ENCODE data around the gene KRTAP5-4. TPM values are rescaled to one million over a fixed set of nuclear protein-coding genes. Genes with fewer than 3 reads are reported as not detected.

Gene KRTAP5-4
- total RNA-seq, 1 donor from 2014 or later, result not detected

DNA sequence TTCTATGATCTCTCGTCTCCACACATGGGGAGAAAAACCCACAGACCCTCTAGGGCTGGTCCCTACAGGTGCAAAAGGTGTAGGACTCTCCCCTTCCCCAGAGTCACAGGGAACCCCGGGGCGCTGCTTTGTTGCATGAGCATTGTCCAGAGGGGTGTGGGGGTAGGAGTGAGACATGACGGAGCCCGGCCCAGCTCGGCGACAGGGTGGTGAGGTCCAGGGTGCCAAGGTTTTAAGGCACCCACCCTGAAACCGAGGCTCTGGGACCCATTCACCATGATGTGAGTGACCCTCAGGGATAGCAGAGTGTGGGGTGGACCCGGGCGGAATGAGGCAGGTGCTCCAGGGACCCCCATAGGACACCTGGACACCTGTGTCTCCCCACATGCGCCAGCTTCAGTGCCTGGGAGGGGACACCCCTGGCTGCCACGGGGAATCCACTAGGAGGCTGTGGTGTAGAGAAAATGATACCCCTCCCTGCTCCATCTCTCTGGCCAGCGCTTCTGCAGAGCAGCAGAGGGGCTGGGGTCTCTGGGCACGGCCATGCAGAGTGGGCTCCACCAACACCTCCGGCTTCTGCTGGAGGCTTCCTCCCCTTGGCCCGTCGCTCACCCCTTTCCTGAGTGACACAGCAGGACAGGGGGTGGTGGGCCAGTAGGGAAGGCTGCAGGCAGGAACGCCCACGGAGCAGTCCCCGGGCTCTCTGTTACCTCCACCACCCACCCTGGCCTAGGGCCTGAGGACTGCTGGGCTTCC lies 22.8 kb upstream of the KRTAP5-4 start:
- Histone ChIP-seq H3K36me3 (no peaks in the 10 kb centered on the region), H3K27ac (no peak overlapping the region), H3K27me3 (no peaks in the 10 kb centered on the region), H3K9me3 (no peaks in the 10 kb centered on the region), H3K4me3 (no peak overlapping the region), H3K4me1 (no peaks in the 10 kb centered on the region)
- TF ChIP-seq POLR2A (IDR thresholded peaks at IDR 0.05) (no peak), POLR2AphosphoS5 (IDR thresholded peaks at IDR 0.05; ENCODE audit: insufficient read depth in 1 of 2, low read depth in 1 of 2) (no peak)
- TF ChIP-seq, protein P1, sequence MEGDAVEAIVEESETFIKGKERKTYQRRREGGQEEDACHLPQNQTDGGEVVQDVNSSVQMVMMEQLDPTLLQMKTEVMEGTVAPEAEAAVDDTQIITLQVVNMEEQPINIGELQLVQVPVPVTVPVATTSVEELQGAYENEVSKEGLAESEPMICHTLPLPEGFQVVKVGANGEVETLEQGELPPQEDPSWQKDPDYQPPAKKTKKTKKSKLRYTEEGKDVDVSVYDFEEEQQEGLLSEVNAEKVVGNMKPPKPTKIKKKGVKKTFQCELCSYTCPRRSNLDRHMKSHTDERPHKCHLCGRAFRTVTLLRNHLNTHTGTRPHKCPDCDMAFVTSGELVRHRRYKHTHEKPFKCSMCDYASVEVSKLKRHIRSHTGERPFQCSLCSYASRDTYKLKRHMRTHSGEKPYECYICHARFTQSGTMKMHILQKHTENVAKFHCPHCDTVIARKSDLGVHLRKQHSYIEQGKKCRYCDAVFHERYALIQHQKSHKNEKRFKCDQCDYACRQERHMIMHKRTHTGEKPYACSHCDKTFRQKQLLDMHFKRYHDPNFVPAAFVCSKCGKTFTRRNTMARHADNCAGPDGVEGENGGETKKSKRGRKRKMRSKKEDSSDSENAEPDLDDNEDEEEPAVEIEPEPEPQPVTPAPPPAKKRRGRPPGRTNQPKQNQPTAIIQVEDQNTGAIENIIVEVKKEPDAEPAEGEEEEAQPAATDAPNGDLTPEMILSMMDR (IDR thresholded peaks at IDR 0.05), result no peak
- intact Hi-C loops (cut with DNase I), result no loop called here
- no peak for DNase-seq (ENCODE audit: extremely low spot score in 2 of 2)

DNA sequence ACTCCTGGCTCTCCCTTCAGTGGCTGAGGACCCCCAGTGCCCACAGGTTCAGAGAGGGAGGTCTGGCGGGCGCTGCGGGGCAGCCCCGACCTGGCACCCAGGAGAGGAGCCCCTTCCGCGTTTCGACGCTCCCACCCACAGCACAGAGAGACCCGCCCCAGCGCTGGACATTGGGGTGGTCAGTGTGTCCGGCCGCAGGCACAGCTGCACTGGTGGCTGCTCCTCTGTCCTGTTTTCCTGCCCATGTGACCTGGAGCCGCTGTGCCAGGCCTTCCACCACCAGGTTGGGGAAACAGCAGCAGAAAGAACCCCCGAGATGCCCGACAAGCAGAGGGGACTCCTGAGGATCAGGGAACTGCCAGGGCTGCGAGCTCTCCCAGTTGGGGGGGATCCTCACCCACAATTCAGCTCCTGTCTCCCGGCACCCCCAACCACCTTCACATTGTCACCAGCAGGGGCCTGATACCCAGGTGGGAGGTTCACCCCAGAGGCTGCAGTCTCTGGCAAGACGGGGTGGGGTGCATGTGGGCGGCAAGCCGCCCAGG lies 21.3 kb upstream of the KRTAP5-4 start:
- H3K36me3 ChIP-seq, result no peaks in the 10 kb centered on the region
- H3K27me3 ChIP-seq, result no peaks in the 10 kb centered on the region
- no peak for DNase-seq (ENCODE audit: extremely low spot score in 2 of 2)
- H3K9me3 ChIP-seq, result no peaks in the 10 kb centered on the region
- no peak overlapping the region for H3K4me3 ChIP-seq
- intact Hi-C loops (cut with DNase I), result no loop called here
- no peak overlapping the region for H3K27ac ChIP-seq
- no peaks in the 10 kb centered on the region for H3K4me1 ChIP-seq
- TF ChIP-seq POLR2AphosphoS5 (IDR thresholded peaks at IDR 0.05; ENCODE audit: insufficient read depth in 1 of 2, low read depth in 1 of 2) (no peak), POLR2A (IDR thresholded peaks at IDR 0.05) (no peak)
- TF ChIP-seq, protein P1 (IDR thresholded peaks at IDR 0.05), result no peak

DNA sequence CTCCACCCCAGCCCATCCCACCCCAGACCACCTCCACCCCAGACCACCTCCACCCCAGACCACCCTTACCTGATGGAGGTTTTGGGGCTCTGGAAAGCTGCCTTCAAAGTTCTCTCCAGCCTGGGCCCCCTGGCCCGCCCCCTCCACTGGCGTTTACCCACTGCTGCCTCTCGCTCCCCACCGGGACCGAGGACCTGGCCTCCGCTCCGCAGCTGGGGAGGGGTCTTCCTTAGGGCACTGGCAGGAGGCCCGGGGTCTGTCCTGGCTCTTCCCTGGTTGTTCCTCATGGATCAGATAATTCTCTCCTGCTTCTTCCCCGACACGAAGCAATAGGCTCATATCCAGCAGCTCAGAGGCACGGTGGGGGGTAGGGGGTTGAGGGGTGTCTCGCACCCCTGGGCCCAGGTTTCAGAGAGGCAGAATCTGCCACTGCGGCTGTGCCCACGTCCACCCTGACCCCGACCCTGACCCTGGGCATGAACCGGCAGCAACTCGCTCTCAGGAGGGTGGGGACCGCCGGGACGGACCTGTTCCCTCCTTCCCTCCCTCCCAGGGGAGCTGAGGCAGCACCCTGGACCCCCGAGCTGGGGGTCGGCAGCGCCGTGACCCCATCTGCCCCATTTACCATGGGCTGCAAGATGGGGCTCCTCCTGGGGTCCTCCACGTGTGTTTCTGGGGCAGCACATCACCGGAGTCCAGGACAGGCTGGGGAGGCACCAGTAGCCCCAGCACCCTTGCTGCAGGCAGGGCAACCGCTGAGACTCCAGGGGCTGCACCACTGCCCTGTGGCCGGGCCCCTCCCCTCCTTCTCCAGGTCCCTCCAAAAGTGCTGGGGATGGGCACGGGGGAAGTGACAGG lies 20.6 kb upstream of the KRTAP5-4 start:
- DNase-seq (ENCODE audit: extremely low spot score in 2 of 2), result no peak
- H3K4me1 ChIP-seq, result no peaks in the 10 kb centered on the region
- no peak overlapping the region for H3K4me3 ChIP-seq
- TF ChIP-seq, protein P1 (IDR thresholded peaks at IDR 0.05), result no peak
- TF ChIP-seq POLR2AphosphoS5 (IDR thresholded peaks at IDR 0.05; ENCODE audit: insufficient read depth in 1 of 2, low read depth in 1 of 2) (no peak), POLR2A (IDR thresholded peaks at IDR 0.05) (no peak)
- H3K36me3 ChIP-seq, result no peaks in the 10 kb centered on the region
- H3K27ac ChIP-seq, result no peak overlapping the region
- intact Hi-C loops (cut with DNase I), result no loop called here
- no peaks in the 10 kb centered on the region for H3K9me3 ChIP-seq
- H3K27me3 ChIP-seq, result no peaks in the 10 kb centered on the region

DNA sequence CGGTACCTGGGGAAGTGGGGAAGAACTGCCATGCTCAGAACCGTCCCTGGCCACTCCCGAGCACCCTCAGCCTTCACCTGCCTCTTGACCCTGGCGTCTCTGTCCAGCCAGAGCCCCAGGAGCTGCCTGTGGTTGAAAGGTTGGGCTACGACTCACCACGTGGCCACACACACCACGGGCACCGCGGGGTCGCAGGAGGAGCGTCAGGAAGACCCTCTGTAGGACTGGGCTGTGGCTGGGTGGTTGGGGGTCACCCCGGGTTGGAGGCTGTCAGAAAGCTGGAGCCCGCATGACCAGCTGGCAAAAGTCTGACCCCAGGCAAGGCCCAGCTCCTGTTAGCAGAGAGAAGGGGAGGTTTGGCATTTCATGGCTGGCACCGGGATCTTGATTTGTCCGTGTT lies 19.2 kb upstream of the KRTAP5-4 start:
- no peaks in the 10 kb centered on the region for H3K36me3 ChIP-seq
- no peaks in the 10 kb centered on the region for H3K9me3 ChIP-seq
- H3K4me1 ChIP-seq, result no peaks in the 10 kb centered on the region
- intact Hi-C loops (cut with DNase I), result no loop called here
- no peak overlapping the region for H3K4me3 ChIP-seq
- no peak overlapping the region for H3K27ac ChIP-seq
- no peak for DNase-seq (ENCODE audit: extremely low spot score in 2 of 2)
- TF ChIP-seq POLR2A (IDR thresholded peaks at IDR 0.05), result no peak
- TF ChIP-seq, protein P1 (IDR thresholded peaks at IDR 0.05), result no peak
- TF ChIP-seq POLR2AphosphoS5 (IDR thresholded peaks at IDR 0.05; ENCODE audit: insufficient read depth in 1 of 2, low read depth in 1 of 2), result no peak
- H3K27me3 ChIP-seq, result no peaks in the 10 kb centered on the region
